Kidney tubule cell (primary cell): Measurements from ENCODE around the gene MRPL21.

Source experiments
- DNase-seq: peaks from one replicate; pipeline ENCODE4 v3.0.0-alpha.2; 2018; ENCODE audit warnings: low spot score

MRPL21 gene

DNA sequence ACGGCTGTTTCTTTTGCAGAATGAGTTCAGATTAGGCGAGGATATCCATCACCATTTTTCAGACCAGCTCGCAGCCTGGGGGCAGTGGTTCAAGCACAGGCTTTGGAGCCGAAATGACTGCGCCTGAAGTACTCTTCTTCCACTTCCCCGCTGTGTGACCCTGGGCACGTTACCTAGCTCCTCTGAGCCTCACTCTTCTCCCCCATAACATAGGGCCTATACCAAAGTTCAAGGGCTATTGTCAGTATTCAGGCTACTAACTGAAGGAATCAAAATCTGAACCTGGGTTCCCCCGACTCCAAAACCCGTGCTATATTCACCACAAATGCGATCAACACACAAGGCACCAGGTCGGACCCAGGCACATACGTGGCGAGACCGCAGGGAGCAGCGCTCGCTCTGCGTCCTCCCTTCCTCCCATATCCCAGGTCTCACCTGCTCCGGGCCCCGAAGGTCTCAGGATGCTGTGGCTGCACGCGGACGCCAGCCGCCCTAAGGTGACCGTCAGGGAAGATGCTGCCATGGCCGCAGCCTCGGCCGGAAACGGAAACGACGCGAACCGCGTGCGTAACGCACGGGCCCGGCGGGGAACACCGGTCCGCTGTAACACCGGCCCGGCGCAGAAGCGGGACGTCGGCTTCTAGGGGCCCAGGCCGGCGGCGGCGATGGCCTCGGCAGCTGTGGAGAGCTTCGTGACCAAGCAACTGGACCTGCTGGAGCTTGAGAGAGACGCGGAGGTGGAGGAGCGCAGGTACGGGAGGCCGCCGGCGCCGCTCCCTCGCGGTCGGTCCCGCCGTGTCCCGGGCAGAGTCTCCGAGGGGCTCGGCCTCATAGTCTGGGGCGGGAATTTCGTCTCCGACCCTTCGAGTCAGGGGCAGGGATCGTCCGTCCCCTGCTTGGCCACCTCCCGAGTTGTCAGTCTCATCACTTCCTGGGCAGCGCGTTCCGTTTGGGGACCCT lies at the start of gene MRPL21, which contains the start of gene IGHMBP2:
Gene MRPL21, minus strand, starts transcription at position 545 of the 960 bp plus-strand sequence. Its CDS starts 22 bp downstream, at position 523.
Gene IGHMBP2, plus strand, starts transcription at position 604 of the 960 bp plus-strand sequence. Its CDS starts 62 bp downstream, at position 666.
- peak; percentile 86 for DNase-seq

DNA sequence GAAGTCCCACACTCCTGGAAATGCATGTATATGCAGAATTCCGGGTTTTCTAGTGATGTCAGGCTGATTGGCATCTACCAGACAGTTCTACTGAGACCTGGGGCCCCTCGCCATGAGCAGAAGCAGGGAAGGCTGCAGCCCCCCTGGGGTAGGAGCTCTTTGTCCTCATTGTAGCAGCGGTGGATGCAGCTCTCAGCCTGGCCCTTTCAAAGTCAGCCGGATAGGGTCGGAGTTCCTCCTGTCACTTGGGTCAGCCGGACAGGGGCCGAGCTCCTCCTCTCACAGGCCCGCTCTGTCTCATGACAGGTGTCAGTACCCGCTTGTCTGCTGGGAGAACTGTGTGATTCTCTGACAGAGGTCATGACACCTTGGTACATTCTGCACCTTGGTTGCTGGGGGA lies 47.1 kb upstream of the MRPL21 start:
- no peak for DNase-seq

DNA sequence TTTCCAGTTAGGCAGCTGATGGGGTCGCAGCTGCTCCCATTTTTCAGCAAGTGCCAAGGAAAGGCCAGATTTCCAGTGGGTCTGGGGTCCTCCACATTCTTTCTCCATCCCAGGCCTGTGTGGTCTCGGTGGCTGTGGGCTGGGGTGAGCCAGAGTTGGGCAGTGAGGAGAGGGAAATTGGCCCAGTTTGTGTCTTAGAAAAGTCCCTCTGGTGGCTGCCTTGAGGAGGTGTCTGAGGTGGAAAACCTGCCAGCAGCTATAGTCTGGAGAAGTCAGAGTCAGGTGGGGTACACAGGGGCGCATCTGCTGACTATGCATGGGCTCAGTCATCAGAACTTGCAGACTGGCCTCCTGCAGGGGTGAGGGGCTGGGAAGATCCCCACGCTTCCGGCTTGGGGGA lies 46.6 kb upstream of the MRPL21 start:
- no peak for DNase-seq

DNA sequence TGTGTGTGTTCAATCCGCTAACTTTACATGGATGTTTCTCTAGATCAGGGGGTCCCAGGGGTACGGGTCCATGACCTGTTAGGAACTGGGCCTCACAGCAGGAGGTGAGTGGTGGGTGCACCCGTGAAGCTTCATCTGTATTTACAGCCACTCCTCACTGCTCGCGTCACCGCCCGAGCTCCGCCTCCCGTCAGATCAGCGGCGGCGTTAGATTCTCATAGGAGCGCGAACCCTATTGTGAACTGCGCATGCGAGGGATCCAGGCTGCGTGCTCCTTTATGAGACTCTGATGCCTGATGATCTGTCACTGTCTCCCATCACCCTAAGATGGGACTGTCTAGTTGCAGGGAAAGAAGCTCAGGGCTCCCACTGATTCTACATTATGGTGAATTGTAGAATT lies 45.3 kb upstream of the MRPL21 start:
- no peak for DNase-seq

DNA sequence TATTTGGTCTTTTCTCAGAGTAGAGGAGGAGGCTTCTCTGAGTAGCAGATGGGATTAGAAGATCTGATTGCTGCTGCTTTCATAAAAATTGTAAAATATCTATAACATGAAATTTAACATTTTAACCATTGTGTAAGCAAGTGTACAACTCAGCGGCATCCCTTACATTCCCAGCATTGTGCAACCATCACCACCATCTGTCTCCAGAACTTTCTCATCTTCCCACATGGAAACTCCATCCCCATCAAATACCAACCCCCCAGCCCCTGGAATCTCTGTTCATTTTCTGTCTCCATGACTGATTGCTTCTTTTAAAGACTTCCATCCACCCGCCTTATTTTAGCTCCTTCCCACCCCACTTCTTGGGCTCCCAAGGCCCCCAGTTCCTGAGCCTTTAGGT lies 44.9 kb upstream of the MRPL21 start:
- DNase-seq, result no peak

- no peak for DNase-seq
Measured at GRCh38 chr11:68947151-68947550, 43.5 kb upstream of the MRPL21 start.

DNA sequence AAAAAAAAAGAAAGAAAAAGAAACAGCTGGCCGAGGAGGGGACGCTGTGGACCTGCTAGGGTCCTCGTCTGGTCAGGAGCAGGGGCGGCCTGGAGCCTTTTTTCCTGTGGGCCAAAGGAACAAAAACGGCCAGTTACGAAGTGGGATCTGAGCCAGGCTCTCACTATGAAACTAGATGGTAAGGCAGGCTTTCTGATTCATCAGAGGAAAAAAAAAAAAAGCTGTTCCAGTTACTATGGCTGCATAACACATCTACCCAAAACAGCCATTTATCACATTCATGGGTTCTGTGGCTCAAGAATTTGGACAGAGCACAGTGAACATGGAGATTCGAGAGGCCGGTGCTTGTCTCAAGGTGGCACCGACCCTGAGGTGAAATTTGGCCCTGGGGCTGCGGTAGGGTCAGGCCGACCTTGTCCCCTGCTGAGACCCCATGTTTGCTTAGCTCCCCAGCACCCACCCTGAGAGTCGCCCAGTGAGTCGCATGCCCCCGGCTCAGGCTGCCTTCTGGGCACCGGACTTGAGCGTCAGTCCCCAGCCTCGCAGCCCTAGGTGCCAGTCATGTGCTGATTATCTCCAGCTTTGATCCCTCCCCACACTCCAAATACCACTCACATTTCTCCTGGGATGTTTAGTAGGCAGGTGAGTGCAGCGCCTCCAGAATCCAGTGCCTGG lies 42.9 kb upstream of the MRPL21 start:
- DNase-seq, result peak; percentile 76

- no peak for DNase-seq
Measured at GRCh38 chr11:68942751-68943271, 39.2 kb upstream of the MRPL21 start.

- no peak for DNase-seq
Measured at GRCh38 chr11:68942095-68942620, 38.5 kb upstream of the MRPL21 start.

DNA sequence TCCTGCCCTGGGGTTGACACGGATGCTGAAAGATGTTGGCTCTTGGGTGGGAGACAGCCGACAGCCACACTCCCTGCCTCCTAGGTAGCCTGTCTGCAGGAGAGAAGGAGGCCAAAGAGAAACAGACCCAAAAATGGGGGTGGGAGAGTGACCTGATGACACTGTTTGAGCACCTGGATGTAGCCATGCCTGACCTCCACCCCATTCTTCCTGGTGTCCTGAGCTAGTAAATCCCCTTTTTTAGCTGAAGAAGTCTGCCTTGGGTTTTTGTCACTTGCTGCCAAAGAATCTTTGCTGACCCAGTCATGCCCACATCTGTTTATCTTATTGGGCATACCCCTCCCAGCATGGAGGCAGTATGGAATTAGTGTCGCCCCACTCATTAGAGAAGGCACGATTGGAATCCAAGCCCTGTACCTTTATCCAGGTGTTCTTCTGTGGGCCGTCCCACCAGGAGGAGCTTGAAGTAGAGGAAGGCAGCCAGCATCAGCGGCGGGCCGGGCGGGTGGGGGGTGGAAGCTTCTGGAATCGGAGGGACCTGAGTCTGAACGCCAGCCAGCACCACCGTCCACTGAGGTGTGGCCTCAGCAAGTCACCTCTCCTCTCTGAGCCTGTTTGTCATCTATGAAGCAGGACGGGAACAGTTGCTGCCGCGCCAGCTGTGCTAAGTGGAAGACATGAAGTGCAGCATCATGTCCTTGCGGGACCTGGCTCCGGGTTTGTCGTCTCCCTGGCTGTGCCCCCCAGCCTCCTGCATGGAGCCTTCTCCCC lies 37.9 kb upstream of the MRPL21 start:
- DNase-seq, result no peak

DNA sequence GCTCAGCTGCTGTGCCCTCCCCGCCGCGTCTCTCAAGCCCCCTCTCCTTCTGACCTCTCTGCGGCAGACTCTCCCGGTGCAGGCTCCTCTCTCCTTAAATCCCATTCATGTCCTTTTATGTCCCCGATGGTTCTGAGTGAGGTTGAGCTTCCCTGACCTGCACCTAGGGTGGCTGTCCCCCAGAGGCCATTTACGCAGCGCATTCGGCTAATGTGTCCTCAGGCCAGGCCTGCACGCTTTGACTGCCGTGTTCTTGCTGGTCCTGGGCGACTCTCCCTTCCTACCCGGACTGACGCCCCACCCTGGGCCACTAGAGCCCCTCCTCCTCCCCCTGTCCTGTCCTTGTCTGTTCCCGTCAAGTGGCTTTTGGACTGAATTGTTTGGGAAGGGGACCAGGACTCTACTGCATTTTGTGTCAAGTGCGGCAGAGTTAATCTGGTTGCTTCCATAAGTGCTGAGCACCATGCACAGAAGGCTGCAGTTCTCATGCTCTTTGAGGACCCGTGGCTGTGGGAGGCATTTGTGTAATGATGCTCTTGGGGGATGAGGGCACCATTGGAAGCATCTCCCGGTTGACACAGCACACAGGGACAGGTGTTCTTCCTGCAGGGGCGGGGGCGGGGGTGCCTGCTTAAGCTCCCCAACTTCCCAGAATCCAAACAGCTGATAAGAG lies 37.2 kb upstream of the MRPL21 start:
- DNase-seq, result no peak

- no peak for DNase-seq
Measured at GRCh38 chr11:68939583-68940555, 36.2 kb upstream of the MRPL21 start.

- no peak for DNase-seq
Measured at GRCh38 chr11:68938816-68939582, 35.4 kb upstream of the MRPL21 start.

- DNase-seq, result no peak
Measured at GRCh38 chr11:68938088-68938487, 34.5 kb upstream of the MRPL21 start.

DNA sequence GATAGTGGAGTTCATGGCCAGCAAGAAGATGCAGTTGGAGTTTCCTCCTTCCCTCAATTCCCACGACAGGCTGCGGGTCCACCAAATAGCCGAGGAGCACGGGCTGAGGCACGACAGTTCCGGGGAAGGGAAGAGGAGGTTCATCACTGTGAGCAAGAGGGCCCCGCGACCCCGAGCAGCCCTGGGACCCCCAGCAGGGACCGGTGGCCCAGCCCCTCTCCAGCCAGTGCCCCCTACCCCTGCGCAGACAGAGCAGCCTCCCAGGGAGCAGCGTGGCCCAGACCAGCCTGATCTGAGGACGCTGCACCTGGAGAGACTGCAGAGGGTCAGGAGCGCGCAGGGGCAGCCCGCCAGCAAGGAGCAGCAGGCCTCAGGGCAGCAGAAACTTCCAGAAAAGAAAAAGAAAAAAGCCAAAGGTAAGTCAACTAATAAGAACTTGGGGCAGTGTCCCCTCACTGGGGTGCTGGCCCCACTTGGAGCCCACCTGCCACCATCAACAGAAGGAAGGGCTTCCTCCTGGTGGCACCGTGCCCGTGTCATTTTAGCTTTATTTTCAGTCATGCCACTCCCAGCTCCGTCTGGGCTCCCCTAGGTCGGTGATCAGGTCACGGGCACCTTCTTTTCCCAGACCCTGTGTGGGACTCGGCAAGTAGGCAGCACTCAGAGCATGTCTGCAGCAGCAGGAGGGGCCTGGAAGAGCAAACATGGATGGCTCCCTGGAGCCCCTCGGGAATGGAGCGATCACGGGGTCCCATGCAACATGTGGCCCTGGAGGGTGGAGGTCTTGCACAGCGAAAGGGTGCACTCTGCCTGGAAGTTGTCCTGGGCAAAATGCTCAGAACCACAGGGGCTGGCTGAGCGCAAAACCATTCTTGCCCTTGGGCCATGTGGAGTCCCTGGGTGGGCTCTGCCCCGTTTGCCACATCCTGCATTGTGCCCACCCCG lies 33.3 kb upstream of the MRPL21 start:
- DNase-seq, result no peak

- DNase-seq, result no peak
Measured at GRCh38 chr11:68936358-68936636, 32.7 kb upstream of the MRPL21 start.

DNA sequence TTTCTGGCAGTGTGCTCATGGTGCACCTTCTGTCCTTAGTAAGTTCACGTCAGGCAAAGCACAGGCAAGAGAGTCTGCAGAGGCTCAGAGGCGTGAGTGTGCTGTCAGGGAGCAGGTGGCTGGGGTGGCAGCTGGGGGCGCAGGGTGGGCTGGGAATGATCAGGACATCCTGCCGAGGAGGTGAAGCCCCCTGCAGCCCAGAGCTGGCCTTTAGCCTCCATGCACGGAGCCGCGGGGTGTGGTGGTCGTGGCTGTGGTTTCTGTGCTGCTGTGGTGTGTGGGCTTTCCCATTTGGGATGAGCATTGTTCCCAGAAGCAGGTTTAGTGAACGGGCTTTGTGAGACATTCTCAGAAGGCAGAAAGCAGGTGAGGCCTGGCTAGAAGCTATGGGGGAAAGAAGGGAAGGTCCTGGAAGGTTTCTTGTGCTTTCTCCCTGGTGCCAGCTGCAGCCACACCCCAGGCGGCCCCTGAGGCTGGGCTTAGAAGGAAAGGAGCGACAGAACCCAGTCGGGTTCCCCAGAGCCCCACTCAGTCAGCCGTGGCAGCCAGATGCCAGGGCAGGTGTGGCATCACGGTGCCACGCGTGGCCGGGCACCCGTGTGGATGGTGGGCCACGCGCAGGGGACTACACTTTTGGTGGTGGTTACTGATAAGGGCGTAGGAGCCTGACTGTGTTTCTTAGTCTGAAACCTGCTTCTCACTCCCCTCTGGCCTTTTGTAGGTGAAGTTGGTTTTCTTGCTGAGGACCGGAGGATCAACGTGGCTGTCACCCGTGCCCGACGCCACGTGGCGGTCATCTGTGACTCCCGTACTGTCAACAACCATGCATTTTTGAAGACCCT lies 32.1 kb upstream of the MRPL21 start:
- no peak for DNase-seq
